ENCODE results near the gene MRPL33.

DNA sequence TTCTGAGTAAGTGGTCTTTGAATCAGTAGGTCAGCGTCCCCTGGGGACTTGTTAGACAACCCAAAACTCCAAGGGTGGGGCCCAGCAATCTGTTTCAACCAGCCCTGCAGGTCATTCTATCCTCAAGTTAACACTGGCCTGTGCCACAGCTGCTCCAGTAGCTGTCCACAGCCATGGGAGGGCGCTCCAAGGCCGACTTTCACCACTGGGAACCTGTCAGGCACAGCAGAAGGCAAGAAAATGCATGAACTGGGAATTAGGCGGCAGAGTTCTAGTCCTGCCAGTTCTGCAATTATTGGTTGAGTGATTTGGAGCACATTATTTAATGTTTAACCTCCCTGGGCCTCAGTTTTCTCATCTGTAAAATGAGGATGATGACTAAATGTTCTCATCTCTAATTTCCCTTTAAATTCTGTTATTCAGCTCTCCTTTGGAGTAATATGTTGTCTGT lies 17.4 kb upstream of the MRPL33 start:
- TF ChIP-seq, protein P1, sequence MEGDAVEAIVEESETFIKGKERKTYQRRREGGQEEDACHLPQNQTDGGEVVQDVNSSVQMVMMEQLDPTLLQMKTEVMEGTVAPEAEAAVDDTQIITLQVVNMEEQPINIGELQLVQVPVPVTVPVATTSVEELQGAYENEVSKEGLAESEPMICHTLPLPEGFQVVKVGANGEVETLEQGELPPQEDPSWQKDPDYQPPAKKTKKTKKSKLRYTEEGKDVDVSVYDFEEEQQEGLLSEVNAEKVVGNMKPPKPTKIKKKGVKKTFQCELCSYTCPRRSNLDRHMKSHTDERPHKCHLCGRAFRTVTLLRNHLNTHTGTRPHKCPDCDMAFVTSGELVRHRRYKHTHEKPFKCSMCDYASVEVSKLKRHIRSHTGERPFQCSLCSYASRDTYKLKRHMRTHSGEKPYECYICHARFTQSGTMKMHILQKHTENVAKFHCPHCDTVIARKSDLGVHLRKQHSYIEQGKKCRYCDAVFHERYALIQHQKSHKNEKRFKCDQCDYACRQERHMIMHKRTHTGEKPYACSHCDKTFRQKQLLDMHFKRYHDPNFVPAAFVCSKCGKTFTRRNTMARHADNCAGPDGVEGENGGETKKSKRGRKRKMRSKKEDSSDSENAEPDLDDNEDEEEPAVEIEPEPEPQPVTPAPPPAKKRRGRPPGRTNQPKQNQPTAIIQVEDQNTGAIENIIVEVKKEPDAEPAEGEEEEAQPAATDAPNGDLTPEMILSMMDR (IDR thresholded peaks at IDR 0.05) = peak; percentile 98
- TF ChIP-seq GABPA (IDR thresholded peaks at IDR 0.05; ENCODE audit: low read depth) (no peak), SMC3 (IDR thresholded peaks at IDR 0.05; ENCODE audit: low read depth, low read length) (peak; percentile 98)
- TF ChIP-seq, protein P2, sequence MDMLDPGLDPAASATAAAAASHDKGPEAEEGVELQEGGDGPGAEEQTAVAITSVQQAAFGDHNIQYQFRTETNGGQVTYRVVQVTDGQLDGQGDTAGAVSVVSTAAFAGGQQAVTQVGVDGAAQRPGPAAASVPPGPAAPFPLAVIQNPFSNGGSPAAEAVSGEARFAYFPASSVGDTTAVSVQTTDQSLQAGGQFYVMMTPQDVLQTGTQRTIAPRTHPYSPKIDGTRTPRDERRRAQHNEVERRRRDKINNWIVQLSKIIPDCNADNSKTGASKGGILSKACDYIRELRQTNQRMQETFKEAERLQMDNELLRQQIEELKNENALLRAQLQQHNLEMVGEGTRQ (IDR thresholded peaks at IDR 0.05; ENCODE audit: borderline replicate concordance, low read depth, low read length) = no peak
- TF ChIP-seq, protein P3, sequence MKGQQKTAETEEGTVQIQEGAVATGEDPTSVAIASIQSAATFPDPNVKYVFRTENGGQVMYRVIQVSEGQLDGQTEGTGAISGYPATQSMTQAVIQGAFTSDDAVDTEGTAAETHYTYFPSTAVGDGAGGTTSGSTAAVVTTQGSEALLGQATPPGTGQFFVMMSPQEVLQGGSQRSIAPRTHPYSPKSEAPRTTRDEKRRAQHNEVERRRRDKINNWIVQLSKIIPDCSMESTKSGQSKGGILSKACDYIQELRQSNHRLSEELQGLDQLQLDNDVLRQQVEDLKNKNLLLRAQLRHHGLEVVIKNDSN (IDR thresholded peaks at IDR 0.05; ENCODE audit: borderline replicate concordance, low read depth) = no peak

All from SK-N-SH (cell line).